ENCODE results near the gene MGAT4C. TPM values are rescaled to one million over a fixed set of nuclear protein-coding genes. Genes with fewer than 3 reads are reported as not detected.

MGAT4C gene
- total and polyA plus RNA-seq, 7 donors: 0.06 to 0.16 (median 0.07) TPM; not detected in 4

DNA sequence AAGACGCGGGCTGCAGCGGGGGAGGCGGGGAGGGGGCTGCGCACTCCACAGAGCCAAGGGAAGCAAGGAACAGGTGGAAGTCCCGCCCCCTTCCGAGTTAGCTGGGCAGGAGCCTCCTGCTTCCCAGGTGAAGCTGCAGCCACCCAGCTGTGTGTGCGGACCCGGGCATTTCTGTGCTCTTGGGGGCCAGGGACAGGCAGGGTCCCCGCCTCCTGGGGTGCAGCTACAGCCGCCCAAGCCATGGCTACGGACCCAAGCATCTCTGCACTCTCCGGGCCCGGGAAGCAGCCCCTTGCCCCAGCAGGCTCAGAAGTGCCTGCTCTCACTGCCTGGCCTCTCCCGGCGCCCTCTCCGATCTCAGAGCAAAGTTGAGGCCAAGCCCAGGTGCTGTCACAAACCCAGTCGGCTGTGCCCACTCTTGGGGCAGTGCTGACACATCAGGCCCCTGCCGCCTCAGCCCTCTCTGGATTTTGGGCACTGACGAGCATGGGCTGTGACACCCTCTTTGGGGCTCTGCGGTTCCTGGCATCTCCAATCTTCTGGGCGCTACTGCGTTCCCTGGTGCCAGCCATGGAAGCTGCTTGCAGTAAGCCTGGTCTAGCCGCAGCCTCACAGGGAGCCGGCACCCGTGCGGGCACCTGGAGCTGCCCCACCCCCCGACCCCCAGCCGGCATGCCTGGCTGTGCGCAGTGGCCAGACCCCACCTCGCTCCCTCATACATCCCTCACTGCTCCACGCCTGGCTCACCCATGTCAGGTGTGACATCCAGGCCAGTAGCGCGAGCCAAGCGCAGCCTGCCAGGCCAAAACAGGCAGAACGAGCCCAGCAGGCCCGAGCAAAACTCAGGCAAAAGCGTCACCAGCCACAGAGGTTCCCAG, 8.5 kb upstream of the MGAT4C start:
- WGBS, 3 donors: 20 to 29% (median 27%) methylated on average over 36 to 38 of the region's 38 CpGs
- H3K4me3 ChIP-seq: no peak overlapping the region
- no peaks in the 10 kb centered on the region for H3K36me3 ChIP-seq (ENCODE audit: insufficient read depth in 1 of 2, low read depth in 1 of 2)
- no peaks in the 10 kb centered on the region for H3K4me1 ChIP-seq
- DNase-seq (peak; percentile 8 to 37), ATAC-seq (no peak)
- intact Hi-C loops (cut with DNase I): no loop called here
- no peaks in the 10 kb centered on the region for H3K9me3 ChIP-seq
- TF ChIP-seq, protein P1, sequence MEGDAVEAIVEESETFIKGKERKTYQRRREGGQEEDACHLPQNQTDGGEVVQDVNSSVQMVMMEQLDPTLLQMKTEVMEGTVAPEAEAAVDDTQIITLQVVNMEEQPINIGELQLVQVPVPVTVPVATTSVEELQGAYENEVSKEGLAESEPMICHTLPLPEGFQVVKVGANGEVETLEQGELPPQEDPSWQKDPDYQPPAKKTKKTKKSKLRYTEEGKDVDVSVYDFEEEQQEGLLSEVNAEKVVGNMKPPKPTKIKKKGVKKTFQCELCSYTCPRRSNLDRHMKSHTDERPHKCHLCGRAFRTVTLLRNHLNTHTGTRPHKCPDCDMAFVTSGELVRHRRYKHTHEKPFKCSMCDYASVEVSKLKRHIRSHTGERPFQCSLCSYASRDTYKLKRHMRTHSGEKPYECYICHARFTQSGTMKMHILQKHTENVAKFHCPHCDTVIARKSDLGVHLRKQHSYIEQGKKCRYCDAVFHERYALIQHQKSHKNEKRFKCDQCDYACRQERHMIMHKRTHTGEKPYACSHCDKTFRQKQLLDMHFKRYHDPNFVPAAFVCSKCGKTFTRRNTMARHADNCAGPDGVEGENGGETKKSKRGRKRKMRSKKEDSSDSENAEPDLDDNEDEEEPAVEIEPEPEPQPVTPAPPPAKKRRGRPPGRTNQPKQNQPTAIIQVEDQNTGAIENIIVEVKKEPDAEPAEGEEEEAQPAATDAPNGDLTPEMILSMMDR (IDR thresholded peaks at IDR 0.05): no peak
- H3K27ac ChIP-seq: no peak overlapping the region
- H3K27me3 ChIP-seq (ENCODE audit: insufficient read depth in 3 of 3, low read length in 2 of 3): peaks cover 0 to 3% (median 0%) of the 10 kb centered on the region in 3 donors

DNA sequence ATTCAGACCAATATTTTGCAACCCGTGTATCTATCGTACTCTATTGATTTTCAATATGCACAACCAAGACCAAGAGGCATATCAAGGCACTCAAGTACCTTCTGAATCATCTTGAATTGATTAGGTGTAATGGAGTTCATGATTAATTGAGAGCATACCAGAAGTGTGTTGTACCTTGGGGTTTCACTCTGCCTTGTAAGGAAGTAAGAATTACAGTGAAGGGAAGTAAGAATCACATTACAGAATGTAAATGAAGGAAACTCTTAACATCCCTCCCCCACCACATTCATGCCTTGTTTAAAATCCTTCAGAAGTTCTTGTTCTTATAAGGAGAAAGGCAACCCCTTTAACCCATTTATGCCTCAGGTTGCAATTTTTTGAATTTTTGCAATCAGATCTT, 5.4 kb upstream of the MGAT4C start:
- Histone ChIP-seq H3K4me3 (no peak overlapping the region), H3K4me1 (no peaks in the 10 kb centered on the region), H3K36me3 (ENCODE audit: insufficient read depth in 1 of 2, low read depth in 1 of 2) (no peaks in the 10 kb centered on the region), H3K9me3 (no peaks in the 10 kb centered on the region), H3K27me3 (ENCODE audit: insufficient read depth in 3 of 3, low read length in 2 of 3) (peaks cover 0 to 3% (median 0%) of the 10 kb centered on the region in 3 donors), H3K27ac (no peak overlapping the region)
- intact Hi-C loops (cut with DNase I): no loop called here
- ATAC-seq: no peak
- no peak for DNase-seq
- 82 to 90% (median 84%) methylated on average over 2 of the region's 2 CpGs for WGBS, 3 donors
- TF ChIP-seq, protein P1 (IDR thresholded peaks at IDR 0.05): no peak

DNA sequence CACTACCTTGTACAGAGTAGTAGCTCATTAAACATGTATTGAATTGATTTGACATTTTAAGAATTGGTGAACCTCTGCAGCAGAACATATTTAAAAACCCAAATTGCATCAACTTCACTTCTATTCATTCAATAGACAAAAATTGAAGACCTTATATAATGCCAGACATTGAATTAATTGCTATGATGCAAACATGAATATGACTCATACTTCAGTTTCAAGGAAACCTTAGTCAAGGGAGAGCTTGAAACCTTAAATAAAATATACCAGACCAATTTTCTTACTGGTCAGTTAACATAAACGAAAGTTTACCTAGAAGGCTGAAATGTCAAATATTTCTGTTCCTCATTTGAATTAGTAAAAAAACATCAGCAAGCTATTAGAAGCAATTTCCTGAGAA, 5.0 kb upstream of the MGAT4C start:
- Histone ChIP-seq H3K27ac (no peak overlapping the region), H3K9me3 (no peaks in the 10 kb centered on the region), H3K27me3 (ENCODE audit: insufficient read depth in 3 of 3, low read length in 2 of 3) (peaks cover 0 to 3% (median 0%) of the 10 kb centered on the region in 3 donors), H3K36me3 (ENCODE audit: insufficient read depth in 1 of 2, low read depth in 1 of 2) (no peaks in the 10 kb centered on the region), H3K4me3 (no peak overlapping the region), H3K4me1 (no peaks in the 10 kb centered on the region)
- 69 to 74% (median 71%) methylated on average over 1 of the region's 1 CpG for WGBS, 3 donors
- intact Hi-C loops (cut with DNase I): no loop called here
- TF ChIP-seq, protein P1 (IDR thresholded peaks at IDR 0.05): no peak
- DNase-seq (no peak), ATAC-seq (no peak)

DNA sequence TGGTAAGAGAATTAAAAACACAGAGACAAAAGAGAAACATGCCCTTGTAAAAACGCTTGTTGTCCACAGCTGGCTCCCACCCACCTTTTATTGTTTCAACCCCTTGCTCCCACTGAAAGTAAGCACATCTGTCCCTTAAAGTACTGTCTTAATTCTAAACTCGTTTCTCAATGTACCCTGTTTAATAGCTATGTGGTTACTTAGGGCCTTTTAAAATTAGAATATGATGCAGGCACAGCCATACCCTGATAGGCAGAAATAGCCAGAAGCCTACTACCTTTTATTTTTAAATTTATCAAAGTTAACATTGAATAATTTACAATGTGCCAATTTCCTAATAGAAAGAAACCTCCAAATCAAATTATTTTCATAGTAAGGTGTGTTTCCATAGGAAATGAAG, 4.0 kb upstream of the MGAT4C start:
- DNase-seq: no peak
- 42 to 49% (median 44%) methylated on average over 2 of the region's 2 CpGs for WGBS, 3 donors
- intact Hi-C loops (cut with DNase I): no loop called here
- no peak overlapping the region for H3K4me3 ChIP-seq
- ATAC-seq: no peak
- no peaks in the 10 kb centered on the region for H3K36me3 ChIP-seq (ENCODE audit: insufficient read depth in 1 of 2, low read depth in 1 of 2)
- H3K4me1 ChIP-seq: no peaks in the 10 kb centered on the region
- H3K27me3 ChIP-seq (ENCODE audit: insufficient read depth in 3 of 3, low read length in 2 of 3): peaks cover 0 to 3% (median 0%) of the 10 kb centered on the region in 3 donors
- no peak overlapping the region for H3K27ac ChIP-seq
- TF ChIP-seq, protein P1 (IDR thresholded peaks at IDR 0.05): no peak
- H3K9me3 ChIP-seq: no peaks in the 10 kb centered on the region
